ENCODE measurements around the gene C20orf173. TPM values are rescaled to one million over a fixed set of nuclear protein-coding genes. Genes with fewer than 3 reads are reported as not detected.

Gene C20orf173
- total and polyA plus RNA-seq, 2 of the 13 experiments (the other 11 are each of a cell fraction or from before 2014, with no cell fraction given), result not detected

GRCh38 chr20:35503281-35503680, 26.2 kb downstream of the C20orf173 start:
- no peak for TF ChIP-seq GABPB1 (CRISPR knock-in tag; IDR thresholded peaks at IDR 0.05)
- no peak for TF ChIP-seq NR1H2 (CRISPR knock-in tag; IDR thresholded peaks at IDR 0.05; ENCODE audit: borderline replicate concordance, low read depth)
- no peak for TF ChIP-seq PRDM10 (CRISPR knock-in tag; IDR thresholded peaks at IDR 0.05; ENCODE audit: low read depth)
- TF ChIP-seq ZMAT5 (CRISPR knock-in tag; IDR thresholded peaks at IDR 0.05; ENCODE audit: borderline replicate concordance, low read depth), result no peak
- no peak for TF ChIP-seq KDM6A (CRISPR knock-in tag; IDR thresholded peaks at IDR 0.05; ENCODE audit: low read depth)
- TF ChIP-seq ZNF83 (CRISPR knock-in tag; IDR thresholded peaks at IDR 0.05; ENCODE audit: borderline replicate concordance), result no peak
- TF ChIP-seq AGO2 (optimal IDR thresholded peaks at IDR 0.05; ENCODE audit: low read depth, low read length), result no peak
- TF ChIP-seq POLR2AphosphoS2 (IDR thresholded peaks at IDR 0.05; ENCODE audit: low read depth, low read length), result no peak
- no peak for TF ChIP-seq ADNP (CRISPR knock-in tag; IDR thresholded peaks at IDR 0.05)
- Histone ChIP-seq H3K9ac (ENCODE audit: insufficient read depth, low read depth, low read length) (no peak overlapping the region), H3K27ac (ENCODE audit: extremely low read length, insufficient read depth, low read length) (no peak overlapping the region), H3K36me3 (replicated peaks in 1 of 2; ENCODE audit: control insufficient read depth in 1 of 2, insufficient read depth in 2 of 2, low read length in 2 of 2) (peaks cover 72 to 98% of the 10 kb centered on the region in 2 experiments), H3K79me2 (ENCODE audit: insufficient read depth, low read length) (no peaks in the 10 kb centered on the region), H3K27me3 (ENCODE audit: control insufficient read depth in 1 of 2, insufficient read depth in 2 of 2, low read length in 2 of 2) (no peaks in the 10 kb centered on the region), H2AFZ (ENCODE audit: low read length) (no peak overlapping the region), H3K4me3 (replicated peaks in 1 of 3; ENCODE audit: insufficient read depth in 1 of 3, low read depth in 2 of 3, low read length in 3 of 3) (no peak overlapping the region), H3K9me3 (ENCODE audit: low read length) (no peaks in the 10 kb centered on the region), H4K20me1 (ENCODE audit: insufficient read depth, low read length) (no peaks in the 10 kb centered on the region), H3K4me1 (ENCODE audit: insufficient read depth, low read length) (peaks cover 9% of the 10 kb centered on the region; the same call in 1 of the 2 replicates), H3K4me2 (ENCODE audit: low read depth, low read length) (no peak overlapping the region)
- intact Hi-C loops (cut with micrococcal nuclease; ENCODE audit: unreplicated experiment), result no loop called here
- CTCF ChIA-PET (ENCODE audit: low intra/inter-chr PET ratio, low total read pairs), result no interaction called here
- DNase-seq (ENCODE audit: low spot score), result no peak
- FAIRE-seq, result no peak
- whole genome bisulfite sequencing (ENCODE audit: low lambda C conversion rate), result 96% methylated on average over 10 of the region's 10 CpGs
- no peak for ATAC-seq
- POLR2A ChIA-PET, result no interaction called here
- in situ Hi-C loops (cut with HindIII; ENCODE audit: extremely low pct_ligation_motif_present, low pct_unique_long_range_greater_than_20kb), result no loop called here
- no TSS peak for BruUV-seq (replicated peaks)
